ENCODE measurements around the gene MYO7B.

MYO7B gene

GRCh38 chr2:127639111-127639474, 103.6 kb downstream of the MYO7B start:
- Histone ChIP-seq H3K27me3 (replicated peaks; ENCODE audit: insufficient read depth, low read length) (peaks cover 23% of the 10 kb centered on the region), H3K36me3 (replicated peaks; ENCODE audit: insufficient read depth, low read length) (no peaks in the 10 kb centered on the region), H2AFZ (ENCODE audit: low read length) (no peak overlapping the region), H3K9me2 (replicated peaks; ENCODE audit: insufficient read depth, low read length) (no peaks in the 10 kb centered on the region), H3K79me2 (ENCODE audit: low read length) (no peaks in the 10 kb centered on the region), H3K27ac (ENCODE audit: low read length) (no peak overlapping the region), H3K4me3 (ENCODE audit: low read length) (no peak overlapping the region), H3K9ac (ENCODE audit: low read length) (no peak overlapping the region), H3K4me2 (ENCODE audit: low read depth, low read length) (no peak overlapping the region), H4K20me1 (ENCODE audit: insufficient read depth, low read length) (no peaks in the 10 kb centered on the region), H3K9me3 (replicated peaks; ENCODE audit: insufficient read depth, low read length) (no peaks in the 10 kb centered on the region), H3K4me1 (ENCODE audit: low read length) (no peaks in the 10 kb centered on the region), H3F3A (ENCODE audit: insufficient read depth, low read length) (no peaks in the 10 kb centered on the region)
- TF ChIP-seq EZH2phosphoT487 (IDR thresholded peaks at IDR 0.05; ENCODE audit: low read length) (no peak), CTCF (IDR thresholded peaks at IDR 0.05; ENCODE audit: low read length) (no peak), EZH2 (optimal IDR thresholded peaks at IDR 0.05; ENCODE audit: low read depth, low read length) (no peak)
- no peak for DNase-seq

GRCh38 chr2:127640082-127641072, 104.9 kb downstream of the MYO7B start:
- Histone ChIP-seq H3K4me2 (ENCODE audit: low read depth, low read length) (no peak overlapping the region), H3K4me3 (ENCODE audit: low read length) (no peak overlapping the region), H3K9ac (ENCODE audit: low read length) (no peak overlapping the region), H3K9me3 (replicated peaks; ENCODE audit: insufficient read depth, low read length) (no peaks in the 10 kb centered on the region), H3K36me3 (replicated peaks; ENCODE audit: insufficient read depth, low read length) (no peaks in the 10 kb centered on the region), H2AFZ (ENCODE audit: low read length) (no peak overlapping the region), H3K9me2 (replicated peaks; ENCODE audit: insufficient read depth, low read length) (no peaks in the 10 kb centered on the region), H3K27me3 (replicated peaks; ENCODE audit: insufficient read depth, low read length) (peaks cover 19% of the 10 kb centered on the region), H3K79me2 (ENCODE audit: low read length) (no peaks in the 10 kb centered on the region), H4K20me1 (ENCODE audit: insufficient read depth, low read length) (no peaks in the 10 kb centered on the region), H3F3A (ENCODE audit: insufficient read depth, low read length) (no peaks in the 10 kb centered on the region), H3K27ac (ENCODE audit: low read length) (no peak overlapping the region), H3K4me1 (ENCODE audit: low read length) (no peaks in the 10 kb centered on the region)
- no peak for DNase-seq
- TF ChIP-seq CTCF (IDR thresholded peaks at IDR 0.05; ENCODE audit: low read length) (peak; percentile 9; the same call in 1 of the 2 replicates), EZH2phosphoT487 (IDR thresholded peaks at IDR 0.05; ENCODE audit: low read length) (no peak)

GRCh38 chr2:127641133-127641532, 105.7 kb downstream of the MYO7B start:
- Histone ChIP-seq H2AFZ (ENCODE audit: low read length) (no peak overlapping the region), H4K20me1 (ENCODE audit: insufficient read depth, low read length) (no peaks in the 10 kb centered on the region), H3K27ac (ENCODE audit: low read length) (no peak overlapping the region), H3K36me3 (replicated peaks; ENCODE audit: insufficient read depth, low read length) (no peaks in the 10 kb centered on the region), H3K9me3 (replicated peaks; ENCODE audit: insufficient read depth, low read length) (no peaks in the 10 kb centered on the region), H3K9ac (ENCODE audit: low read length) (no peak overlapping the region), H3K27me3 (replicated peaks; ENCODE audit: insufficient read depth, low read length) (peaks cover 15% of the 10 kb centered on the region), H3K9me2 (replicated peaks; ENCODE audit: insufficient read depth, low read length) (no peaks in the 10 kb centered on the region), H3F3A (ENCODE audit: insufficient read depth, low read length) (no peaks in the 10 kb centered on the region), H3K4me3 (ENCODE audit: low read length) (no peak overlapping the region), H3K4me1 (ENCODE audit: low read length) (no peaks in the 10 kb centered on the region), H3K79me2 (ENCODE audit: low read length) (no peaks in the 10 kb centered on the region), H3K4me2 (ENCODE audit: low read depth, low read length) (no peak overlapping the region)
- DNase-seq, result no peak
- no peak for TF ChIP-seq CTCF (IDR thresholded peaks at IDR 0.05; ENCODE audit: low read length)
- TF ChIP-seq EZH2 (optimal IDR thresholded peaks at IDR 0.05; ENCODE audit: low read depth, low read length), result no peak
- no peak for TF ChIP-seq EZH2phosphoT487 (IDR thresholded peaks at IDR 0.05; ENCODE audit: low read length)
